Dedifferentiated amniotic fluid mesenchymal stem cell (primary cell): Measurements from ENCODE around the gene LILRA5.
"Not testable (repeated sequence)": the region's sequence is repeated elsewhere in the genome, so short reads cannot be mapped to it uniquely, and the experiment has no call there.

Experiments
- DNase-seq: peaks from one replicate; pipeline ENCODE4 v3.0.0-alpha.2; 2016; ENCODE audit errors: extremely low spot score

LILRA5 gene

GRCh38 chr19:54302257-54302656, 10.7 kb downstream of the LILRA5 start:
- no peak for DNase-seq

- DNase-seq: no peak
These were observed 13.5 kb downstream of the LILRA5 start for GRCh38 chr19:54299515-54299914.

GRCh38 chr19:54299126-54299498, 13.9 kb downstream of the LILRA5 start:
- no peak for DNase-seq

GRCh38 chr19:54298357-54299125, 14.4 kb downstream of the LILRA5 start:
- no peak for DNase-seq

- no peak for DNase-seq
These were observed 15.1 kb downstream of the LILRA5 start for GRCh38 chr19:54297759-54298305.

- DNase-seq: no peak
These were observed 18.4 kb downstream of the LILRA5 start for GRCh38 chr19:54294539-54294938.

GRCh38 chr19:54289160-54289559, 23.8 kb downstream of the LILRA5 start:
- DNase-seq: not testable (repeated sequence)

- no peak for DNase-seq
These were observed 25.5 kb downstream of the LILRA5 start for GRCh38 chr19:54287456-54287855.

GRCh38 chr19:54286283-54286682, 26.7 kb downstream of the LILRA5 start:
- DNase-seq: not testable (repeated sequence)

GRCh38 chr19:54285427-54286056, 27.4 kb downstream of the LILRA5 start:
- not testable (repeated sequence) for DNase-seq

- DNase-seq: no peak
These were observed 30.1 kb downstream of the LILRA5 start for GRCh38 chr19:54282686-54283470.

- DNase-seq: not testable (repeated sequence)
These were observed 31.3 kb downstream of the LILRA5 start for GRCh38 chr19:54281729-54282075.

- no peak for DNase-seq
These were observed 31.8 kb downstream of the LILRA5 start, which contains the start of gene LILRB2 for GRCh38 chr19:54281007-54281728. TSS of gene LILRB2 (minus strand) at chr19:54281110. CDS start at chr19:54280496, 614 bp downstream.

- DNase-seq: not testable (repeated sequence)
These were observed 32.5 kb downstream of the LILRA5 start for GRCh38 chr19:54280441-54280840.

GRCh38 chr19:54280025-54280424, 32.9 kb downstream of the LILRA5 start:
- DNase-seq: not testable (repeated sequence)

GRCh38 chr19:54279406-54279962, 33.5 kb downstream of the LILRA5 start:
- DNase-seq: no peak

GRCh38 chr19:54278571-54279195, 34.3 kb downstream of the LILRA5 start:
- not testable (repeated sequence) for DNase-seq

- DNase-seq: not testable (repeated sequence)
These were observed 34.9 kb downstream of the LILRA5 start for GRCh38 chr19:54278056-54278455.

GRCh38 chr19:54277111-54277615, 35.8 kb downstream of the LILRA5 start:
- DNase-seq: not testable (repeated sequence)

- no peak for DNase-seq
These were observed 37.0 kb downstream of the LILRA5 start for GRCh38 chr19:54275951-54276350.
